OCI-LY7 (cell line): ENCODE measurements around the gene DPYD. TPM values are rescaled to one million over a fixed set of nuclear protein-coding genes. Genes with fewer than 3 reads are reported as not detected.

ENCODE experiments used
- BruUV-seq: library from RNA; stranded (reverse); fragments of 400-500 nt; replicated peaks from 2 replicates; lab custom pipeline; 2021; lab: Mats Ljungman, UMichigan
- CTCF ChIA-PET: fragments of 300-600 bp; sonication (Branson Sonifier 250); formaldehyde crosslinking; loops from one replicate; lab custom pipeline; 2022; ENCODE audit warnings: antibody characterized with exemption; ENCODE audit not compliant: unreplicated experiment; lab: Charles Lee
- POLR2A ChIA-PET: fragments of 300-600 bp; sonication (Branson Sonifier 250); formaldehyde crosslinking; loops from one replicate; lab custom pipeline; 2022; ENCODE audit warnings: antibody characterized with exemption; lab: Charles Lee
- DNase-seq: peaks from one replicate; pipeline ENCODE4 v3.0.0-alpha.2; 2015; ENCODE audit warnings: low spot score
- H2AFZ ChIP-seq: fragments of 200-600 bp; sonication (generic), shearing (Covaris generic); 2 replicates; pipeline ENCODE4 v1.6.1; 2014; ENCODE audit warnings: mild to moderate bottlenecking, antibody characterized with exemption, low read length, moderate library complexity
- H3K27ac ChIP-seq: fragments of 200-600 bp; sonication (generic); 2 replicates; pipeline ENCODE4 v1.5.1; 2014; ENCODE audit warnings: mixed run types, low read depth, mild to moderate bottlenecking, moderate library complexity, low read length, inconsistent platforms; ENCODE audit not compliant: poor library complexity, severe bottlenecking
- H3K36me3 ChIP-seq: fragments of 200-600 bp; sonication (generic); 2 replicates; pipeline ENCODE4 v1.6.1; 2014; ENCODE audit warnings: mild to moderate bottlenecking, antibody characterized with exemption, low read length, moderate library complexity, mixed read lengths; ENCODE audit not compliant: insufficient read depth
- H3K4me1 ChIP-seq: fragments of 200-600 bp; sonication (generic); 2 replicates; pipeline ENCODE4 v1.5.1; 2014; ENCODE audit warnings: mild to moderate bottlenecking, low read length; ENCODE audit not compliant: insufficient read depth, poor library complexity, severe bottlenecking
- H3K4me2 ChIP-seq: fragments of 200-600 bp; sonication (generic); 2 replicates; pipeline ENCODE4 v1.6.1; 2014; ENCODE audit warnings: mild to moderate bottlenecking, low read length
- H3K4me3 ChIP-seq: fragments of 200-600 bp; sonication (generic); 2 replicates; pipeline ENCODE4 v1.5.1; 2014; ENCODE audit warnings: mild to moderate bottlenecking, low read depth, low read length; ENCODE audit not compliant: poor library complexity, severe bottlenecking
- H3K79me2 ChIP-seq: fragments of 200-600 bp; sonication (generic); 2 replicates; pipeline ENCODE4 v1.6.1; 2016; ENCODE audit warnings: low read depth, mild to moderate bottlenecking, low read length, moderate library complexity, mixed read lengths; ENCODE audit not compliant: insufficient read depth
- H3K9me2 ChIP-seq: fragments of 200-600 bp; sonication (generic); 2 replicates; pipeline ENCODE4 v1.6.1; 2016; ENCODE audit warnings: mild to moderate bottlenecking, low read length, mixed read lengths; ENCODE audit not compliant: insufficient read depth
- H3K9me3 ChIP-seq: fragments of 200-600 bp; sonication (generic); 2 replicates; pipeline ENCODE4 v1.6.1; 2014; ENCODE audit warnings: mild to moderate bottlenecking, mixed run types, low read length, mixed read lengths
- H4K20me1 ChIP-seq: fragments of 200-600 bp; sonication (generic); 2 replicates; pipeline ENCODE4 v1.6.1; 2014; ENCODE audit warnings: mild to moderate bottlenecking, antibody characterized with exemption, low read length, moderate library complexity, mixed read lengths; ENCODE audit not compliant: insufficient read depth
- EZH2phosphoT487 ChIP-seq: fragments of 200-600 bp; sonication (generic); IDR thresholded peaks from 2 replicates; pipeline ENCODE4 v1.6.1; 2018; ENCODE audit warnings: low read depth, borderline replicate concordance, mild to moderate bottlenecking, mixed run types, antibody characterized with exemption, low read length, moderate library complexity, mixed read lengths
- intact Hi-C: fragments of 100-400 bp; cut with micrococcal nuclease; formaldehyde crosslinking; loops from one replicate; pipeline ENCODE4 v1.10.0; 2022; ENCODE audit not compliant: unreplicated experiment
- total RNA-seq, 2 experiments: library from RNA; depleted of rRNA in 1 of 2; stranded (reverse); fragments of >200 nt in 1 of 2; shearing (Covaris generic) in 1 of 2; gene quantifications; 2 replicates each; pipeline ENCODE4 v1.2.3, GENCODE V29; 2014 to 2022
- TF ChIP-seq, protein P1 (sequence below): fragments of 200-600 bp; sonication (generic); conservative IDR thresholded peaks from 2 replicates; pipeline ENCODE4 v1.5.1; 2014; ENCODE audit warnings: mild to moderate bottlenecking, antibody characterized with exemption, low read length, moderate library complexity, mixed read lengths

The DPYD gene
- total RNA-seq, 2 experiments from 2014 or later, result 5.5 to 13.4 TPM

- no TSS peak for BruUV-seq
- Histone ChIP-seq H3K36me3 (no peaks in the 10 kb centered on the region), H3K4me3 (no peak overlapping the region), H2AFZ (no peak overlapping the region), H3K27ac (no peak overlapping the region), H3K9me3 (no peaks in the 10 kb centered on the region), H3K4me2 (no peak overlapping the region), H4K20me1 (no peaks in the 10 kb centered on the region), H3K9me2 (no peaks in the 10 kb centered on the region), H3K79me2 (no peaks in the 10 kb centered on the region), H3K4me1 (no peaks in the 10 kb centered on the region)
- intact Hi-C loops, result no loop called here
- TF ChIP-seq EZH2phosphoT487, result no peak
- TF ChIP-seq, protein P1, sequence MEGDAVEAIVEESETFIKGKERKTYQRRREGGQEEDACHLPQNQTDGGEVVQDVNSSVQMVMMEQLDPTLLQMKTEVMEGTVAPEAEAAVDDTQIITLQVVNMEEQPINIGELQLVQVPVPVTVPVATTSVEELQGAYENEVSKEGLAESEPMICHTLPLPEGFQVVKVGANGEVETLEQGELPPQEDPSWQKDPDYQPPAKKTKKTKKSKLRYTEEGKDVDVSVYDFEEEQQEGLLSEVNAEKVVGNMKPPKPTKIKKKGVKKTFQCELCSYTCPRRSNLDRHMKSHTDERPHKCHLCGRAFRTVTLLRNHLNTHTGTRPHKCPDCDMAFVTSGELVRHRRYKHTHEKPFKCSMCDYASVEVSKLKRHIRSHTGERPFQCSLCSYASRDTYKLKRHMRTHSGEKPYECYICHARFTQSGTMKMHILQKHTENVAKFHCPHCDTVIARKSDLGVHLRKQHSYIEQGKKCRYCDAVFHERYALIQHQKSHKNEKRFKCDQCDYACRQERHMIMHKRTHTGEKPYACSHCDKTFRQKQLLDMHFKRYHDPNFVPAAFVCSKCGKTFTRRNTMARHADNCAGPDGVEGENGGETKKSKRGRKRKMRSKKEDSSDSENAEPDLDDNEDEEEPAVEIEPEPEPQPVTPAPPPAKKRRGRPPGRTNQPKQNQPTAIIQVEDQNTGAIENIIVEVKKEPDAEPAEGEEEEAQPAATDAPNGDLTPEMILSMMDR, result no peak
- no peak for DNase-seq
- CTCF ChIA-PET, result no interaction called here
- POLR2A ChIA-PET, result interaction anchor here (1.4 kb wide), 2 partner anchors 13 to 18 kb away, joined by 4 read pairs; no protein-coding TSS in a partner anchor
These were observed 85.9 kb downstream of the DPYD start for GRCh38 chr1:97834899-97835298.

- POLR2A ChIA-PET, result interaction anchor here (0.7 to 1.4 kb wide), 3 partner anchors 14 to 1800 kb away, joined by 3 to 4 read pairs (median 4); no protein-coding TSS in a partner anchor
- H3K4me1 ChIP-seq, result no peaks in the 10 kb centered on the region
These were observed 87.0 kb downstream of the DPYD start for GRCh38 chr1:97833881-97834280.

GRCh38 chr1:97832481-97832880 is 88.4 kb downstream of the DPYD start:
- H3K79me2 ChIP-seq, result no peaks in the 10 kb centered on the region
- no peak overlapping the region for H3K4me3 ChIP-seq
- DNase-seq, result no peak
- no peak for TF ChIP-seq EZH2phosphoT487
- TF ChIP-seq, protein P1, result no peak
- no peaks in the 10 kb centered on the region for H3K4me1 ChIP-seq
- no peak overlapping the region for H2AFZ ChIP-seq
- CTCF ChIA-PET, result no interaction called here
- no peaks in the 10 kb centered on the region for H3K9me2 ChIP-seq
- no peaks in the 10 kb centered on the region for H3K9me3 ChIP-seq
- POLR2A ChIA-PET, result interaction anchor here (1.6 kb wide), 1 partner anchor 17 kb away, joined by 3 read pairs; no protein-coding TSS in a partner anchor
- H3K36me3 ChIP-seq, result no peaks in the 10 kb centered on the region
- BruUV-seq, result no TSS peak
- no peak overlapping the region for H3K4me2 ChIP-seq
- H4K20me1 ChIP-seq, result no peaks in the 10 kb centered on the region
- no peak overlapping the region for H3K27ac ChIP-seq
- intact Hi-C loops, result no loop called here

More at GRCh38 chr1:97833881-97834280, 87.0 kb downstream of the DPYD start:
- H2AFZ ChIP-seq, result no peak overlapping the region
- CTCF ChIA-PET, result no interaction called here
- intact Hi-C loops, result no loop called here
- H4K20me1 ChIP-seq, result no peaks in the 10 kb centered on the region
- TF ChIP-seq EZH2phosphoT487, result no peak
- TF ChIP-seq, protein P1, result no peak
- H3K27ac ChIP-seq, result no peak overlapping the region
- no peaks in the 10 kb centered on the region for H3K9me2 ChIP-seq
- H3K9me3 ChIP-seq, result no peaks in the 10 kb centered on the region
- BruUV-seq, result no TSS peak
- no peak overlapping the region for H3K4me3 ChIP-seq
- no peaks in the 10 kb centered on the region for H3K36me3 ChIP-seq
- no peak for DNase-seq
- no peaks in the 10 kb centered on the region for H3K79me2 ChIP-seq
- no peak overlapping the region for H3K4me2 ChIP-seq
